GM18519 (cell line): ENCODE measurements around the gene GCLM.
"Not testable (repeated sequence)": the region's sequence is repeated elsewhere in the genome, so short reads cannot be mapped to it uniquely, and the experiment has no call there.

Source experiments
- ATAC-seq: cut with Tn5 transposase; IDR thresholded peaks from one replicate; pipeline ENCODE4 v1.9.1; 2021; ENCODE audit warnings: mild to moderate bottlenecking, moderate library complexity; ENCODE audit not compliant: unreplicated experiment, low FRiP score

GCLM gene

DNA sequence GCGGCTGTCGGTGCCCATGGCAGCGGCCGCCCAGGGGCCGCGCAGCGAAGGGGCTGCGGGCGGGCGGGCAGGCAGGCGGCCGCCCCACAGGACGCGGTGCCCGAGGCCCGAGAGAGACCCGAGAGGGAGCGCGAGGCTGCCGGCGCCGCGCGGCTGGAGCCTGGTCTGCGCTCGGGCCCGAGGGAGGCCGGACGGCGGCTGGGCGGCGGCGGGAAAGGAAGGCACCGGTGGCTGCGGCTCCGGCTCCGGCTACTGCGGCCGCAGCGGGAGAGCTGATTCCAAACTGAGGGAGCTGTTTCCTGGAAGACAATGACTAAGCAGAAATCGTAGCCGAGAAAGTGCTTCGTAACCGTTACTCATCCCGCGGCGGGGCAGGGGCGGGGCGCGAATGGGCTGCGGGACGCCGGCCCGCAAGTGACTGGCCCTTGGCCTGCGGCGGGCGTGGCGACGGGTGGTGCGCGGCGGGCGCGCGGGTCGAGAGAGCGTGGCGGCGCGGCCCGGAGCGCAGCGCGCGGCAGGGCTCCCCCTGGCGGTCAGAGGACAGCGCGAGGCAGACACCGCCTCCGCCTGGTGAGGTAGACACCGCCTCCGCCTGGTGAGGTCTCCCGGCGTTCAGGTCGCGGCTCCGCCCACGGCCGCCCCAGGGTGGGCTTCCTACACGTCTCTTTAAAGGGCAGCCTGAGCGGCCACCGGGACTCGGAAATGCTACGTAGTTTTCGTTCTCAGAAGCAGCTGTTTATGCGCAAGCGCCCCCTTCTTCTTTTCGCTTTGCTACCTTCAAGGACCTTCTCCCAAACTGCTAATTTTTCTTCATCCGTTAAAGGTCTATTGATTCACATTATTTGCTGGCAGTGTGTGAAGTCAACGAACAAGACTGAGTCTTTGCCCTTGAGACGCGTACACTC is at the start of gene GCLM:
TSS of gene GCLM (minus strand) at position 285 of the 905 bp plus-strand sequence. CDS start at position 18, 267 bp downstream.
- ATAC-seq, result peak; percentile 88

DNA sequence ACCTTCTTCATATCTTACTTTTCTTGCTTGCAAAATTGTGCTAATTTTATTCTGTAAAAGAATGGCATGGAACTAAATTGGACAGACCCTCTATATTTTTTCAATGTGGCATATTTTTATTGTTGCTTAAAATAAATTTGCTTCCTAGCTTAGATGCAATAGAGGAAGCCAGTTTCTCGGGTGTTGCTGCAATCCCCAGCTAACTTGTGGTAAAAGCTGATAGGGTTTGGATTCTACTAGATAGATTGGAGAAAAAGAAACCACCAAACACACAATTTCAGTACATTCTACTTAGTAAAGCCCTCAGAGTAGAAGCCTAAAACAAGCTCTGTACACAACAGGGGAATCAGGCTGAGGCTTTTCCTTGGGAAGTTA is 49.5 kb upstream of the GCLM start:
- ATAC-seq, result no peak

- ATAC-seq, result no peak
Observed at GRCh38 chr1:93958032-93958725, 48.9 kb upstream of the GCLM start.

GRCh38 chr1:93955765-93956164 is 46.5 kb upstream of the GCLM start:
- ATAC-seq, result no peak

DNA sequence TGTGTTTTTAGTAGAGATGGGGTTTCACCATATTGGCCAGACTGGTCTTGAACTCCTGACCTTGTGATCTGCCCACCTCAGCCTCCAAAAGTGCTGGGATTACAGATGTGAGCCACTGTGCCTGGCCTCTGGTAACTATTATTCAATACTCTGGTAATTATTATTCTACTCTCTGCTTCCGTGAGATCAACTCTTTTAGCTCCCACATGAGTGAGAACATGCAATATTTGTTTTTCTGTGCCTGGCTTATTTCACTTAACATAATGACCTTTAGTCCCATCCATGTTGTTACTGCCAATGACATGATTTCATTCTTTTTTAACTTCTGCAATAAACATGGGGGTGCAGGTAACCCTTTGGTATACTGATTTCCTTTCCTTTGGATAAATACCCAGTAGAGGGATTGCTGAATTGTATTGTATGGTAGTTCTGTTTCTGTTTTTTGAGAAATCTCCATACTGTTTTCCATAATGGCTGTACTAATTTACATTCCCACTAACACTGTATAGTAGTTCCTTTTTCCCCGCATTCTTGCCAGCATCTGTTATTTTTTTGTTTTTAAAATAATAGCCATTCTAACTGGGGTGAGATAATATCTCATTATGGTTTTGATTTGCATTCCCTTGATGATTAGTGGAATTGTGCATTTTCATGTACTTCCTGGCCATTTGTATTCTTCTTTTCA is 37.9 kb upstream of the GCLM start:
- ATAC-seq, result not testable (repeated sequence)

DNA sequence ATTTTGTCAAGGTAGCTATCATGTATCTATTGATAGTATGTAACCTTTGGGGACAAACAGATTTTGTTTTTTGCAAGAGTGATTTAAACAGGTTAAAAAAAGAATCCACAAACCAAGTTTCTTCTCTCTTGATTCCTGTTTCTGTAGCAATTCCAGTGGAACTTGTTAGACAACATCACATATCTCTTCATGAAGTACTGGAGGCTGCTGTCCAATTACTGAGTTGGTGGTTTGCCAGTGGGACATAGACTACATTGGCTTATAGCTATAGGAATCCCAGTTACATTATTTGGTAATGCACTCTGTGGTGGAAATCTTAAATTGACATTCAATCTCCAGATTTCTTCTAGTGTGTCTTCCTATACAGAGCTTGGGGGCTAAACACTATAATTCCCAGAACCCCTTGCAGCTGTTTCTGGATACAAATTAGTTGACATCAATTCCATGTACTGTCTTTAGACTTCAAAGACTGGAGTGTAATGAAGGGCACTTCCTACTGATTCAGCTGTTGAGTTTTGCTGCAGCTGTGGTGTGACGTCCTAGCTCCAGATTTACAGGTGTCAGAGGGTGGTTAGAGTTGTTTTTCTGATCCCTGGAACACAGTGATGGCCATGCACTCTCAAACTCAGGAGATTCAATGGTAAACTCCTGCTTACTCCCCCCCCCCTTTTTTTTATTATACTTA is 29.4 kb upstream of the GCLM start:
- ATAC-seq, result no peak

- no peak for ATAC-seq
Observed at GRCh38 chr1:93937997-93938396, 28.8 kb upstream of the GCLM start.

GRCh38 chr1:93925206-93925605 is 16.0 kb upstream of the GCLM start:
- ATAC-seq, result no peak

DNA sequence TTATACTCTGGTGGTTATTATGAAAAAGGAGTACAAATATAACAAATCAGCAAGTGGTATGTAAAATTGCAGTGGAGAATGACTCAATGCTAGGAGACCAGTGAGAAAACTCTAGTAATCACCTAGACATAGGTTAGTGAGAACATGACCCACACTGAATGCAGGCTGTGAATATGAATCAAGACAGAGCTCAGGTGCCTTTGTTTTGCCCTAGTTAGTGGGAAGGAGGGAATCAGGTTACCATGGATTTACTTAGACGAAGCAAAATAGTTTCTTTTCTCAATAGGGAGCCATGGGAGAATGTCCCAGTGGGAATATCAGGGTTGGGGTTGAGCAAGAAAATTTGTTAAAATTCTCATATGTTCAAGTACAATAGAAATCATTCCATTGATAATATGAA is 10.6 kb upstream of the GCLM start:
- ATAC-seq, result no peak

DNA sequence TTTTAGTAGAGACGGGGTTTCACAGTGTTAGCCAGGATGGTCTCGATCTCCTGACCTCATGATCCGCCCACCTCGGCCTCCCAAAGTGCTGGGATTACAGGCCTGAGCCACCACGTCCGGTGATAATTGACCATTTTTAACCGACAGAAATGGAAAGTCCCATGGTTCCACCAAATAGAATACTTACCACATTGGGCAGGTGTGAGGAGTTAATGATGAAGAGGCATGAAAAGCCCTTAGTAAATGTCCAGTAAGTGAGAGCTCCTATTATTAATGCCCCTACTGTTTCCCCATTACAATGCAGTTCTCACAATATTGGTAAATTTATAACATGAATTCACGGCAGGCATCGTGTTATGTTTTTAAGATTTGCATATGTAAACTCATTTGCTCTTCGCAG is 8.1 kb upstream of the GCLM start:
- ATAC-seq, result no peak

GRCh38 chr1:93910880-93911279 is 1.6 kb upstream of the GCLM start:
- not testable (repeated sequence) for ATAC-seq

GRCh38 chr1:93910305-93910704 is 1.1 kb upstream of the GCLM start:
- ATAC-seq, result no peak

DNA sequence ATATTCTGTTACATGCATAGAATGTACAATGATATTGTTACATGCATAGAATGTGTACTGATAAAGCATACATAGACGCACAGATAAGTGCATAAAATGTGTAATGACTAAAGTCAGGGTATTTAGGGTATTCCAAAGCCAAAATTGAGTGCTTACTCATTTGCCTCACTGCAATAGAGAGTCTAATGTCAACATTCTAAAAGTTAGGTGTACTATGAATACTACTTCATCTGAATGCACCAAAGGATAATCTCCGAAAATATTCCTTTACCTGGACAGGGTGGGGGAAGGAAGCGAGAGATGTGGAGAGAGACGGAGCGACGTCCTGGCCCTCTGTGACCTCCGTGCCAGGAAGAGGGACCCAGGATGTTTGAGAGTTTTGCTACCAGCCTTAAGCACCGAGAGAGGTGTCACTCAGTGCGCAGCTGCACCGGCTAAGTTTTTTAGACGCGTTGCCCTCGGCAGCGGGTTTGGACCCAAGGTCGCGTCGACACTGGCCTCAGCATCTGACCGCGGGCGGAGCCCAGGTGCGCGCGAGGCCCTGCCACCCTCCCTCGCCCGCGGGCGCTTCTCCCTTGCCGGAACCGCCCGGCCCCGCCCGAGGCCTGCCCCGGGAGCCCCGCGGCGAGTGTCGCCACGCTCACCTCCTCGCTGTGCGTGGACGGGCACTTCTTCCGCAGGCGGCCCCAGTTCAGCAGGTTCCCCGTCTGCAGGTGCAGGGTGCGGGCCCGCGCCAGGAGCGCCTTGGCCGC is 660 bp downstream of the GCLM start:
- ATAC-seq, result peak; percentile 33

GRCh38 chr1:93907718-93908117 is 1.5 kb downstream of the GCLM start:
- no peak for ATAC-seq

DNA sequence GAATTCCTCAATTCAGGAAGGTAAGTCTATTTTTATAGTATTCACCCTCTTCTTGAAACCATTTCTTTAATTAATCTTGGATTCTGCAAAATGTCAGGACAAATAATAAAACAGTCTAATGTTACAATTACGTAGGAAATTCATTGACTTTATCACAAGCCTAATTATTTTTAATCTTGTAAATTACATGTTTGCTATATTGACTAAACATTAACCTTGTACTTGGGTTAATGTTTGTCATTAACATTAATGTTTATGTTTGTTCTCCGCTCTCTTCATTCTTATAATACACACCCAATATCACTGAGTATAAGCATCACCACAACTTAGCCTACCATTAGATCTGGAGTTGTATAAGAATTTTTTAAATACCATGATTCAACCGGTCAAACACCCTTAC is 2.8 kb downstream of the GCLM start:
- no peak for ATAC-seq

DNA sequence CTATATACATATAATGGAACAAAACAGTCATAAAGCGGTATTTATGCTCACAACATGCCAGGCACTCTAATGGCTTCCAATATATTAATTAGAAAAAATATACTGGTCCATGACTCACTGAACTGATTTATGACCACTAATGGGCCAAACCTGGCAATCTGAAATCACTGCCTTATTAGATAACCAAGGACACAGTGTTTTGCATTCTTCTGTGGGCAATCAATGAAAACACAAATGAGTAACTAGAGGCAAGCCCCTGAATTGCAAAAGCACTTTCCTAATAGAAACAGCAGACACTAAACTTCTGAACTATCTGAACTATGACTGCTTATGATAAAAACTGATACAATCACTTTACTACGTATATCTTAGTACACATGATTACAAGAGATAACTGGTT is 3.5 kb downstream of the GCLM start:
- no peak for ATAC-seq

DNA sequence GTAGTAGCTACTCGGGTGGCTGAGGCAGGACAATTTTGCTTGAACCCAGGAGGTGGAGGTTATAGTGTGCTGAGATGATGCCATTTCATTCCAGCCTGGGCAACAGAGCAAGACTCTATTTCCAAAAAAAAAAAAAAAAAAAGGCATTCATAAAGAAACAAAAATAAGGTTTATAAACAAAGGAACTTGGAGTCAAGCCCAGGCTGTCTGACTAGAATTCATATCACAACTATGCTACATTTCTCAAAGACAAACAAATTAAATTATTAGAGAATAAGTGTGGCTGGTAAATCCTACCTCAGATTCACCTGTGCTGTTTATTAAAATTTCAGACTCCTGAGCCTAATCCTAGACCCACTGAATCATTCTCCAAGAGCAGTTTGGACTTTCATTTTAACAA is 4.2 kb downstream of the GCLM start:
- no peak for ATAC-seq

DNA sequence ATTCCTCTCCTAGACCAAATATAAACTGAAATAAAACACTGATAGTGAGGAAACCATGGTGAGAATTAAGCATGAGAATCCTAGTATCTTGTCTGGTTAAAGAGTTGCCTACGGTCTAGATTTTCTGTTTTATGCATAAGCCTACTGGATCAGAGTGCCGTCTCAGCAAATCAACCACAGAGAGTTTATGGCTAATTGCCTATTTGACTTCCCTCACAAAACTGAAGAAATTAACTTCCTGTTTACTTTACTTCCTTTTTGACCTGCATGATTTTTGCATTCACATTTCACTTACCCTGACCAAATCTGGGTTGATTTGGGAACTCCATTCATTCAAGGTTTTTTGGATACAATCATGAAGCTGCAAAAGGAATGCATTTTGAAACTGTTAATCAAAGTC is 5.0 kb downstream of the GCLM start:
- no peak for ATAC-seq

DNA sequence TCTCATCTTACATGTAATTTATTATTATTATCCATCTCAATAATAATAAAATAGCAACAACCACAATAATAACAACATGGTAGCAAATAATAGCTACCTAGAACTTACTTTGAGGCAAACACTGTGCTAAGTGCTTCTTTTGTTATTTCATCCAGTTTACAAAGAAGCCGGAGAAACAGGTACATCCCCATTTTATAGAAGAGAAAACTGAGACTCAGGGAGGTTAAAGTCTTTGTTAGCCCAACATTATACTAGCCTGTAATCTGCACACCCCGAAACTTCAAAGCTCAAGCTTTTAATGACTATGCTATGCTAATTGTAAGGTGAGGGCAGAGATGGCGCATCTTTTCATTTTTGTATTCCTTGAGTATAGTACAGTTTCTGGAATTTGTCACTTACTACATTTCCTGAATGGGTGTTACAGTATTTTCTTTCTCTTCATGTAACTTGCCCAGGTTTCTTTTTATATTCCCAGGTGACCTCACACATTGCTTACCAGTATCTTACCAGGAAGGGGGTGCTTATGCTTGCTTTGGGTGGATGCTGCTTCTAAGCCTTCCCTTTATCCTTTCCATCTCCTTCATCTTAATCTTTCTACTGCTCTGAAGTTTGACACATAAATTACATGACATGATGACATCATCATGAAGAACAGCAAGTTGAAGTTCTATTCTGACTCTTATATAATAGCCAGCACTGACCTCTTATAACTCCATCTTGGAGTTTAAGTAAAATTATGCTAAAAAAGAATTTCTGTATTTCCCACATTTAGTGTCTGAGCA is 8.3 kb downstream of the GCLM start:
- ATAC-seq, result no peak
